ENCODE results near the gene MAEL.

MAEL gene

DNA sequence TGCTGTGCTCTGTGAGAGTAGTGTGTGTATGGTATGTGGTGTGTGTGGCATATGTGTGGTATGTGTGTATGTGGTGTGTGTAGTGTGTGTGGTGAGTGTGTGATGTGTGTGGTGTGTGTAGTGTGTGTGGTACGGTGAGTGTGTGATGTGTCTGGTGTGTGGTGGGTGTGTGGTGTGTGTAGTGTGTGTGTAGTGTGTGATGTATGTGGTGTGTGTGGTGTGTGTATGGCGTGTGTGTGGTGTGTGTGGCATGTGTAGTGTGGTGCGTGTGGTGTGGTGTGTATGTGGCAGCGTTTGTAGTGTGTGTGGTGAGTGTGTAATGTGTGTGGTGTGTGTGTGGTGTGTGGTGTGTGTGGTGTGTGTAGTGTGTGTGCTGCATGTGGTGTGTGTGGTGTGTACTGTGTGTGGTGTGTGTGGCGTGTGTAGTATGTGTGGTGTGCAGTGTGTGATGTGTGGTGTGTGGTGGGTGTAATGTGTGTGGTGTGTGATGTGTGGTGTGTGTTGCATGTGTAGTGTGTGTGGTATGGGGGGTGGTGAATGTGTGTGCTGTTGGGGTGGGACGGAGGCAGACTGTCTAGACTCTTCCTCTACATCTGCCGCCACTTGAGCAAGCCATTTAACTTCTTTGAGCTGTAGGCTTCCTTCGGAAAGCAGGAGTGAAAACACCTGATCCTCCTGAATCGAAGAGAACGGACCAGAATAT lies 67.6 kb downstream of the MAEL start:
- no peak for DNase-seq (ENCODE audit: low spot score)

DNA sequence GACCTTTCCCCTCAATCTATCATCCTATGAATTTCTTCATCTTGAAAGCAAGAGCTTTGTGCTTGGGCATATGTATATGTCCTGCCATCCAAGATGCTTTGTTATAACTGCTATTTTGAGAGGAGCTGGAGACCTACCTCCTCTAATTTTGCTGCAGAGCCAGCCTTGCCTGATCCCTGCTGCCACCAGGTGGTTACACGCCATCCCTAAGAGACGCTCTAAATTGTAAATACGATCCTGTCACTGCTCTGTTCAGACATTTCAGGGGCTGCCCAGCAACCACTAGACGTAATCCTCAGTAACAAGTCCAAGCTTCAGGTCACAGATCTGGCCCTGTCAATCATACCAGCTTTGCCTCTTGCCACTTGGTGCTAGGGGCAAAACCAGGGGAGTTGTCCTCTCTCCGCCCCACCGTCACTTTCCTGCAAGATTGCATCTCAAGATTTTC lies 68.2 kb downstream of the MAEL start:
- DNase-seq (ENCODE audit: low spot score): peak; percentile 38

DNA sequence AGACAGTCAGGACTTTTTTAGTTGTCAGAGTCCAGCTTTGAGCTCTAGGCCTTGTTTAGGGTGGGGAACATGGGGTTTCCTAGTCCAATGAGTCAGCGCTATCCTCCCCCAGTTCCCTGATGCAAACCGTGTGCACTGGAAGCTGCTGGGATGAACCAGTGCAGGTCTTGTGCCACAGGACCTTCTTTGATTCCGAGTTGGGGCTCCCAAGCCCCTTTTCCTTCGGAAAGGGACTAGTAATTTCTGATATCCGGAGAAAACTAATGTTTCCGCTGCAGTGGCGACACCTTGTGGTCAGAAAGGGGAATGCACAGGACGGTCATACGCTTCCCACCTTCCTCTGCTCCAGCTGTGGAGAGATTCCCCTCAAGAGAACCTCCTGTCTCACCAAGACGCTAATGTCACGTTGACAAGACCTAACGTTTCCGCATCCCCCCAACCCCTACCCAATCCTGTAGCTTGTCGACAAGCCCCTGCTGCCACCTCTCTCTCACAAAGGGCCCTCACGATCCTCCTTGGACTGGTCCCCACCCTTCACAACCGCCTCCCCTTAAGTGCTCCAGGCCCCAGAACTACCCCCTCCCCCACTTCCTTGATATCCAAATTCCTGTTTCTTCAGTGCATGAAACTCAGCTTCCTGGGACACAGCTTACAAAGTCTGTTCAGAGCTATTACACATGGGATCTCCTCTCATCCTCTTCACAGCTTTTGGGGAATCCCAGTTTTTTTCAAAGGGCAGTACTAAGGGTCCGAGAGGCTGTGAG lies 70.1 kb downstream of the MAEL start:
- DNase-seq (ENCODE audit: low spot score): peak; percentile 52

DNA sequence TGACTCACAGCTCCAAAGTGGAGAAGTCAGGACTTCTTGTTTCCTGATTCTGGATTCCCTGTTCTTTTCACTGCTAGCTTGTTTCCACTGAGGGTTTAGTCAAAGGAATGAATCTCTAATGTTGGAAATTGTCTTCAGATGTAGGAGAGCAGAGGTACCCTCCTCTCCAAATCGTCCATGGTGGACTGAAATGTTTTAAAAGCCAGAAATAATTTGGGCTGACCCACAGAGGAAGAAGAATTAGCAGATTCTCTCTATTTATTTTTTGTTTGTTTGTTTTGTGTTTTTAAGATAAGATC lies 70.7 kb downstream of the MAEL start:
- no peak for DNase-seq (ENCODE audit: low spot score)

DNA sequence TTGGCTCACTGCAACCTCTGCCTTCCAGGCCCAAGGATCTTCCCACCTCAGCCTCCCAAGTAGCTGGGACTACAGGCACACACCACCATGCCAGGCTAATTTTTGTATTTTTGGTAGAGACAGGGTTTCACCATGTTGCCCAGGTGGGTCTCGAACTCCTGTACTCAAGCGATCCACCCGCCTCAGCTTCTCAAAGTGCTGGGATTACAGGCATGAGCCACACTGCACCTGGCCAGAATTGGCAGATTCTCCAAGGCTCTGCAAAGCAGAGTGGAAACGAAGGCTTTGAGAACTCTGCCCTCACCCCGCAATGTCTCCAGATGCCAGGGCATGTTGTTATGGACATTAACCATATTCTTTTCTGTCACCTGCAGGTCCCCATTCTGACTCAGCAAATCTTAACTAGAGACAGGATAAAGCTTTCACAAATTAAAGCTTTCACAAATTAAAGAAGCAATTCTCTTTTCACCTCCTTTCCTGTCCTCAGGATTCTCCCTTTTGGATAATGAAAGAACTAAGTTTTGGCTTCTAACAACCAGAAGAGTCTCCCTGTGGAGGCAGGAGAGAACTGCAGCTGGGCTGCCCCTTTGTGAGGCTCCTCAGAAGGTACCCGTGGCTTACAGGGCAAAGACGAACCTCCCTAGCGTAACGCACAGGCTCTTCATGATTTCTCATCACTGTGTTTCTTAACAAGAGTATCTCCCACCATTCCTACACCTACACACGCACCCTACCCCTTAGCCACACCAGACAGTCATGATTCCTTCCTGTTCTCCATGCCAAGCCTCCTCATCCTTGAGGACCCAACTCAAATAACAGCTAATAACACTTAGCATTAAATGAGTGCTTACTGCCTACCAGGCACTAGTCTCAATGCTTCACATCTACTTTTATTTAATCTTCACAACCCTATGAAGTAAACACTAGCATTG lies 71.3 kb downstream of the MAEL start:
- DNase-seq (ENCODE audit: low spot score): no peak

DNA sequence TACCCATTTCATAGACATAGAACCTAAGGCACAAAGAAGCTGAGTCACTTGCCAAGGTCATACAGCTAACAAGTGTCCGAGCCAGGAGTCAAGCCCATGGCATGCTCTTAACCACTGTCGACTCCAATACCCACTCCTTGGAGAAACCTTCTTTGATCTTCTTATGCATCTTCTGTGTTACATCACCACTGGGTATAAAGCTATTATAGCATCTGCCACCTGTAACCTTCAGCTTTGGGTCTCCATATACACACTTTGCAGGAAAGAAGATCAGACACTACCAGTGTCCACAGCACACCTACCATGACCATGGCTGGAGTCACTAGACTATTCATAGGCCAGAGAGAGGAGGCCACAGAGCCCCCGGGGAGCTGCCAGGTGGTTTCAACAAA lies 72.0 kb downstream of the MAEL start:
- no peak for DNase-seq (ENCODE audit: low spot score)

DNA sequence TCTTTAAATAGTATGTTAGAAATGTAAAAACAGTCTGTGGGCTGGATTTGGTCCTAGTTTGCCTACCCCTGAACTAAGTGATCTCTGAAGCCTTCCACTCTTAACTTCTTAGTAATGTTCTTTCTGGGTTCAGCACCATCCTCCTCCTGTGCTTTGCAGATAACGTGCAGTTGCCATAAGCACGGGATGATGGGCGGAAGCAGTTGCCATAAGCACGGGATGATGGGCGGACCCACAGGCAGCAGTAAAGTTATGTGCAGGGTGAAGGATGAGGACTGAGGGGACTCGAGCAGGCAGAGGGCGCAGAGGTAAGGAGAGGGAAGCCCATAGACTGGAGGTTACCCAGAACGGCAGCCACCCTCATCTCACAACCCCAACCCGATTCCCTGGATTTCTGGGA lies 75.5 kb downstream of the MAEL start:
- DNase-seq (ENCODE audit: low spot score): no peak

DNA sequence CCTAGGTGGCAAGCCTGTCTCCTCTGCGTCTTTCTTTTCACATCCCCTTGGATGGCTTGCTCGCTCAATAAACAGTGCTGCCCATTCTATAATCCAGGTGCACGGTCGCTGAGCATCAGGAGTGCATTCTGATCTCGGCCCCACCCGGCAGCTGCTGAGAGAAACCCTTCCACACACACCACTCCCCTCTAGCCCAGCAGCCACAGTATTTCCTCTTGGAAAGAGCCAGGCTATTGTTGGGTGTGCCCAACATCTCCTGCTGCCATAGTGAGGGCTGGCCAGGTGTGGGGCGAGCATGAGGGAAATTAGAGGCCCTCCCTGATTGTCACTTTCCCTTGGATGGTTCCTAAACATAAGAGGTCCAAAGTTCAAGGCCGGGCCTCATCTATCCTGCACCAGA lies 76.4 kb downstream of the MAEL start:
- no peak for DNase-seq (ENCODE audit: low spot score)

DNA sequence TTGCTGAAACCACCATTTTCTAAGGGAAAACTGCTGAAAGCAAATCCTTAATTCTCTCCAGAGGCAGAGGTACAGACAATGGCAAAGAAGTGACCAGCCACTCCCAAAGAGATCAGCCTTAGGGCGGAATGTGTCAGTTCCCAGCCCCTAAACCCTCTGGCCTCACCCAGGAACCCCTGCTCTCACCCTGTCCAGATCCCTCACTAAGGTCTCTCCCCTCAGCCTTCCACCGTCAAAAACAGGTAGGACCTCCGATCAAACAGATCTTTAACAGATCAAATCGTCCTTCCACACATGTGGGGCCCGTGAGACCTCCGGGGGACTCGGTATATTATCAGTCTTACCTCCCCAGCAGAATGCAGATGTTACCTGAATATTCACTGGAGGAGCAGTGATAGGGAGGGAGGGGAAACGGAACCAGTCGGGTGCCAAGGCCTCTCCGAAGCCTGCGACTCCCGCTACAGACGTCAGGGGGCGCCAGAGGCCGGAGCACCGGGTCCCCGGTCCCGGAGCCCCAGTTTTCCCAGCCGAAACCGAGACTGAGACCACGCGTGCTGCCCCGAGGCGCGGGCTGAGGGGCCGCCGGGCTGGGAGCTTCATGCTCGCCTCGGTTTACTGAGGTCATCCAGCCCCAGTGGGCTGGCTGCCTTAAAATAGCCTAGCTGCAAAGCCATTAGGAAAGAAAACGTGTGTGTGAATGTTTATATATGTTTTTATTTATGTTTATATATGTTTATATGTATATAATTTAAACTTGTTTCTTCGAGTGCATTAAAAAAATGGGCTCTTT lies 77.4 kb downstream of the MAEL start:
- peak; percentile 49 for DNase-seq (ENCODE audit: low spot score)

DNA sequence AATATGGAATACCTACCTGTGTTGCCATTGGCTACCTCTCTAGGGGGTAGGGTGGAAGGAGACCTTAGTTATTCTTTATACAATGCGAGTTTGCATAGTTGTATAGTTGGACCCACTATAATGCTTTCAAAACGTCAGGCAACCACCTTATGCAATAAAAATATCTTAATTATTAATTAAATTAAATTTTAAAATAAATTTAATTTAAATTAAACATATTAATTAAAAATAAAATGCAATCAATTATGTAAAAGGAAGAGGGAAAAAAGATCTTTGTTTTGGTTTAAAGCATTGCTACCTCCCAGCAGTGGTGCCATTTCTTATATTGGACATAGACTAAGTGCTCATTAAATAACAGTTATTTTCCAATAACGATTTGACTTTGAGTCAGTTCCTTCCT lies 78.8 kb downstream of the MAEL start:
- no peak for DNase-seq (ENCODE audit: low spot score)

DNA sequence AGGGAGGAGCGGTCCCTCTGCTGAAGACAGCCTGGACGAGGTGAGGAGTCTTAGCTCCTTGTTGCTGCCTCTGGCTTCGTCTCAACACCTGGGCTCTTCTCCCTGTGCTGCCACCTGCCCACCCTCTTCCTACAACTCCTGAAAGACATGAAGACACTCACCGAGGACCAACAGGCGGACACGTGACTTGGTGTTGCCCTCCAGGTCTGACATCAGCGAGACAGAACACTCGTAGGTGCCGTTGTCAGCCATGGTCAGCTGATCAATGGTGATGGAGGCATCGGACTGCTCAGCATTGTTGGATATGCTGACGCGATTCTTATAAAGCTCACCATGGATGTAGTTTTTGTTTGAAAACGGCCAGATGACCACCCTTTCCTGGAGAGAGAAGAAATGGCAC lies 79.7 kb downstream of the MAEL start:
- no peak for DNase-seq (ENCODE audit: low spot score)

DNA sequence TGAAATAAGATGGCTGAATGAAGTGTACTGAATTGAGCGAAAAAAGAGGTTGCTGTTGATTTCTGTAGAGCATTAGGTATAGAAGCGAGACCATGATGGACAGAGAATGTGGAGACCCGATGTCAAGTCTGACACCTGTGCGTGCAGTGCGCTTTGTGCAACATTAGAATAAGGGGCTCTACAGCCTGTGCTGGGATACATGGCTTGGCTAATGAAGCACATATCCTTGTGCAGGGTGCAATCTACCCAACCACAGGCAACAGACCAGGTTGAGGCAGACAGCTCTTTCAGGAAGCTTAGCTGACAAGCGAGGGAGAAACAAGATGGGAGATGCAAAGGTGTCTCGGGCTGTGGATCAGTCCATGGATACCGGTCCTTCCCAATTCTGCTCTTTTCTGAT lies 82.2 kb downstream of the MAEL start:
- DNase-seq (ENCODE audit: low spot score): no peak
